GM23248 (cell line): ENCODE results near the gene PDE10A. TPM values are rescaled to one million over a fixed set of nuclear protein-coding genes. Genes with fewer than 3 reads are reported as not detected.

Experiments used
- DNase-seq: peaks from one replicate; pipeline ENCODE4 v3.0.0-alpha.2; 2015
- H2AFZ ChIP-seq: fragments of 200-600 bp; sonication (generic); 2 replicates; pipeline ENCODE4 v1.6.1; 2016; ENCODE audit warnings: antibody characterized with exemption
- H3F3A ChIP-seq: fragments of 200-600 bp; sonication (generic); 2 replicates; pipeline ENCODE4 v1.6.1; 2016; ENCODE audit warnings: mild to moderate bottlenecking, antibody characterized with exemption, mixed run types; ENCODE audit not compliant: insufficient read depth
- H3K27ac ChIP-seq: fragments of 200-600 bp; sonication (generic); 2 replicates; pipeline ENCODE4 v1.5.1; 2016; ENCODE audit warnings: mild to moderate bottlenecking
- H3K27me3 ChIP-seq: fragments of 200-600 bp; sonication (generic); replicated peaks from 2 replicates; pipeline ENCODE4 v1.6.1; 2016; ENCODE audit warnings: mild to moderate bottlenecking; ENCODE audit not compliant: insufficient read depth
- H3K36me3 ChIP-seq: fragments of 200-600 bp; sonication (generic); 2 replicates; pipeline ENCODE4 v1.6.1; 2016; ENCODE audit warnings: low read depth, mild to moderate bottlenecking
- H3K4me1 ChIP-seq: fragments of 200-600 bp; sonication (generic); 2 replicates; pipeline ENCODE4 v1.6.1; 2016; ENCODE audit warnings: mild to moderate bottlenecking; ENCODE audit not compliant: insufficient read depth
- H3K4me2 ChIP-seq: fragments of 200-600 bp; sonication (generic); one replicate; pipeline ENCODE4 v1.6.1; 2016; ENCODE audit warnings: mild to moderate bottlenecking; ENCODE audit not compliant: unreplicated experiment
- H3K4me3 ChIP-seq: fragments of 200-600 bp; sonication (generic); 2 replicates; pipeline ENCODE4 v1.5.1; 2016; ENCODE audit warnings: mild to moderate bottlenecking
- H3K79me2 ChIP-seq: fragments of 200-600 bp; sonication (generic); 2 replicates; pipeline ENCODE4 v1.6.1; 2016; ENCODE audit warnings: mild to moderate bottlenecking; ENCODE audit not compliant: insufficient read depth
- H3K9ac ChIP-seq: fragments of 200-600 bp; sonication (generic); 2 replicates; pipeline ENCODE4 v1.6.1; 2016; ENCODE audit warnings: mild to moderate bottlenecking
- H3K9me2 ChIP-seq: fragments of 200-600 bp; sonication (generic); 2 replicates; pipeline ENCODE4 v1.6.1; 2016; ENCODE audit warnings: mixed run types, mild to moderate bottlenecking, moderate library complexity; ENCODE audit not compliant: insufficient read depth
- H3K9me3 ChIP-seq: fragments of 200-600 bp; sonication (generic); one replicate; pipeline ENCODE4 v1.6.1; 2017; ENCODE audit warnings: low read depth
- H4K20me1 ChIP-seq: fragments of 200-600 bp; sonication (generic); 2 replicates; pipeline ENCODE4 v1.6.0; 2016; ENCODE audit not compliant: insufficient read depth
- EZH2 ChIP-seq: fragments of 200-600 bp; sonication (generic); IDR thresholded peaks from 2 replicates; pipeline ENCODE4 v1.6.1; 2018; ENCODE audit warnings: antibody characterized with exemption, mild to moderate bottlenecking; ENCODE audit not compliant: insufficient read depth, poor library complexity, severe bottlenecking
- EZH2phosphoT487 ChIP-seq: fragments of 200-600 bp; sonication (generic); IDR thresholded peaks from 2 replicates; pipeline ENCODE4 v1.6.1; 2018; ENCODE audit warnings: antibody characterized with exemption, moderate library complexity, mild to moderate bottlenecking, low read depth; ENCODE audit not compliant: insufficient read depth
- WGBS, 2 experiments: methylation state at CpG; one replicate each; pipeline ENCODE4 v1.1.6; 2015 to 2017; ENCODE audit warnings: low lambda C conversion rate in 2 of 2, low coverage in 1 of 2; ENCODE audit errors: missing lambda C conversion rate in 2 of 2; 5-methylcytosine and 5-hydroxymethylcytosine counted together
- in situ Hi-C: fragments of 300-500 bp; cut with MboI; formaldehyde crosslinking; loops from 2 replicates; pipeline ENCODE4 v1.15.0; 2020
- polyA plus RNA-seq: library from polyadenylated mRNA; unstranded; fragments of >200 nt; fragmentation: Nextera tagmentation; extraction: Ambion mirVana; gene quantifications from 2 replicates; pipeline ENCODE4 v1.2.1, GENCODE V29; 2016
- total RNA-seq: library from RNA; depleted of rRNA; stranded (reverse); fragments of >200 nt; shearing (Covaris generic); gene quantifications from 2 replicates; pipeline ENCODE4 v1.2.3, GENCODE V29; 2014

Gene PDE10A
- total and polyA plus RNA-seq, 2 experiments from 2014 or later = 0.11 to 0.21 TPM

DNA sequence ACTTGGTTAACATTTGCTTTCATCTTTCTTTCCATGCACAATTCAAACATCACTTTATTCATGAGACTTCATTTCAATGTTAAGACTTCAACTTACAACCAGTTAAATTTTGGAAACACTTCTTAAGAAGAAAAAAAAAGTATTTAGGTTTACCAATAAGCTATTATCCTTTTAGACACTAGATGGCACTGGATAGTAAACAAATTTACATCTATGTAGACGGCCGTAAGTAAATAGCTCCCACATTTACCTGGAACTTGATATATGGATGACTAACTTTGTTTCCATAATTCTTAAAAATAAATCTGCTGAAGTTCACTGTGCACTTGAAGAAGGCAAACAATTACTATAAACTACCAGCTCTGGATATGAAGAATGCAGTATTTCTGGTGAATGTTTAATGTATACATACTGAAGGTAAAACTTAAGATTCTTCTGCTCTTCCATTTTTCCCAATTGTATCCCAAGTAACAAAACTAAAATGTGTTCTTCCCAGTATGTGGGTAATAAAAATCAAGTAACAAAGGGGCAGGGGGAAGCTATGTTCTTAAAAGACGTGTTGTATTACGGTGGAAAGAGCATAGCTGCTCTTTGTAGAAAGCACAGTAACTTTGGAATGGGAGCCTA, 223.0 kb downstream of the PDE10A start:
- Histone ChIP-seq H3K9me3 (no peaks in the 10 kb centered on the region), H3K4me1 (no peaks in the 10 kb centered on the region), H3F3A (no peaks in the 10 kb centered on the region), H3K9me2 (no peaks in the 10 kb centered on the region), H4K20me1 (no peaks in the 10 kb centered on the region), H3K27ac (no peak overlapping the region), H3K9ac (no peak overlapping the region), H3K27me3 (no peaks in the 10 kb centered on the region), H3K79me2 (no peaks in the 10 kb centered on the region), H3K36me3 (no peaks in the 10 kb centered on the region), H3K4me2 (no peak overlapping the region), H2AFZ (0 out of 2 replicates have a peak overlapping the region, but pooled peaks have one; percentile 34), H3K4me3 (no peak overlapping the region)
- TF ChIP-seq EZH2phosphoT487 = no peak
- no peak for TF ChIP-seq EZH2
- WGBS, 2 experiments = 25 to 30% methylated on average over 4 of the region's 4 CpGs
- in situ Hi-C loops = loop anchor here (25.0 kb wide), 1 partner anchor 672 kb away; no protein-coding TSS in a partner anchor
- DNase-seq = peak; percentile 48

- in situ Hi-C loops = loop anchor here (25.0 kb wide), 1 partner anchor 685 kb away; no protein-coding TSS in a partner anchor
- Histone ChIP-seq H3K9me3 (no peaks in the 10 kb centered on the region), H3K27ac (no peak overlapping the region), H3K9ac (no peak overlapping the region), H4K20me1 (no peaks in the 10 kb centered on the region), H3K9me2 (no peaks in the 10 kb centered on the region), H3K4me2 (no peak overlapping the region), H3K4me1 (no peaks in the 10 kb centered on the region), H3K4me3 (no peak overlapping the region), H3K36me3 (no peaks in the 10 kb centered on the region), H3K79me2 (no peaks in the 10 kb centered on the region), H2AFZ (no peak overlapping the region), H3F3A (no peaks in the 10 kb centered on the region), H3K27me3 (no peaks in the 10 kb centered on the region)
- WGBS, 2 experiments = 30 to 33% methylated on average over 2 of the region's 2 CpGs
- TF ChIP-seq EZH2 (no peak), EZH2phosphoT487 (no peak)
- DNase-seq = no peak
These were observed 236.1 kb downstream of the PDE10A start for GRCh38 chr6:165426892-165427291.

DNA sequence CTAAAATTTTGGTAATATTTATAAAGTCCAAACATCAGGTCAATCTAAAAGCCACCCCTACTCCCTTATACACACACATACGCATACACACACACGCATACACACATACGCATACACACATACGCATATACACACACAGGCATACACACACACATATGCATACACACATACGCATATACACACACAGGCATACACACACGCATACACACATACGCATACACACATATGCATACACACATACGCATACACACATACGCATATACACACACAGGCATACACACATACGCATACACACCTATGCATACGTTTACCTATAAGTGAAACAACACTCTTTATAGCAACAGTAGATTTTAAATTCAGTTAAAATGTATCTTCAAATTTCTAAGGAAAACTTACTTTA, 240.8 kb downstream of the PDE10A start:
- 77% methylated on average over 10 to 11 of the region's 11 CpGs for WGBS, 2 experiments
- in situ Hi-C loops = no loop called here

DNA sequence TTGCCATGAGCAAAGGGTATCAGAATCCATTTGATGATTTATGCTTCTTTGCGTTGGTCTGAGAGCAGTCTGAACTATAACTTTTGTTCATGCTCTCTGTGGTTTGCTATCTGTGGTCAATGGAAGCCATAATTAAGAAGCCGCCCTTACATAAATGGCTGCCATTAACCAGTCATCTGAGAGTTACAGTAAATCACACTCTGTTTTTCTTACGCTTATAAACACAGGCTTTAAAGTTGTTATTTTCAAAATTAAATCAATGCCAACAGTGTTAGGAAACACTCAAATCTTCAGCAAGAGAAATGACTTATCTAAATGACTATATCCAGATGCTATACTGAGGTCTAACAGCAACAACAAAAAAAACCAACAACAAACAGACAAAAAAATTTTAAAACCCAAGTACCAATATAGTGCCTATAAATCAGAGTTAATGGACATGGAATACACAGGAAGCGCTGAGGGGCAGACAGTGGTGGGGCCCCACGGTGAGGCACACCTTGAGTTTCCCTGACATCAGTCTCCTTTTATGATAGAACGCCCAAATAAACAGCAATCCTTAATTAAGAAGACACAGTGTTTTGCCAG, 245.7 kb downstream of the PDE10A start:
- in situ Hi-C loops = no loop called here
- Histone ChIP-seq H3K4me3 (no peak overlapping the region), H3K36me3 (no peaks in the 10 kb centered on the region), H2AFZ (no peak overlapping the region), H3F3A (no peaks in the 10 kb centered on the region), H3K4me2 (no peak overlapping the region), H3K27ac (no peak overlapping the region), H3K27me3 (no peaks in the 10 kb centered on the region), H3K9me2 (no peaks in the 10 kb centered on the region), H3K9ac (no peak overlapping the region), H3K4me1 (no peaks in the 10 kb centered on the region), H3K79me2 (no peaks in the 10 kb centered on the region), H4K20me1 (no peaks in the 10 kb centered on the region), H3K9me3 (no peaks in the 10 kb centered on the region)
- no peak for DNase-seq
- no peak for TF ChIP-seq EZH2phosphoT487
- no peak for TF ChIP-seq EZH2
- 25 to 27% methylated on average over 6 of the region's 6 CpGs for WGBS, 2 experiments

More for the DNA sequence above, 240.8 kb downstream of the PDE10A start:
- no peak overlapping the region for H3K9ac ChIP-seq
- no peak overlapping the region for H3K4me2 ChIP-seq
- H3K79me2 ChIP-seq = no peaks in the 10 kb centered on the region
- H3K4me1 ChIP-seq = no peaks in the 10 kb centered on the region
- no peaks in the 10 kb centered on the region for H3K9me3 ChIP-seq
- H3K9me2 ChIP-seq = no peaks in the 10 kb centered on the region
- H3F3A ChIP-seq = no peaks in the 10 kb centered on the region
- H3K36me3 ChIP-seq = no peaks in the 10 kb centered on the region
- no peak overlapping the region for H3K4me3 ChIP-seq
- DNase-seq = no peak
- H3K27me3 ChIP-seq = no peaks in the 10 kb centered on the region
- TF ChIP-seq EZH2 = no peak
- no peak for TF ChIP-seq EZH2phosphoT487
- H3K27ac ChIP-seq = no peak overlapping the region
- no peak overlapping the region for H2AFZ ChIP-seq
- H4K20me1 ChIP-seq = no peaks in the 10 kb centered on the region
